NOMO-1 (cell line): ENCODE measurements around the gene DRC3.
"Not testable (repeated sequence)": the region's sequence is repeated elsewhere in the genome, so short reads cannot be mapped to it uniquely, and the experiment has no call there.

Experiments used
- DNase-seq, 2 experiments: peaks; one replicate each; lab custom pipeline; 2025; ENCODE audit not compliant: unreplicated experiment in 2 of 2; lab: John Stamatoyannopoulos, UW

The DRC3 gene, protein sequence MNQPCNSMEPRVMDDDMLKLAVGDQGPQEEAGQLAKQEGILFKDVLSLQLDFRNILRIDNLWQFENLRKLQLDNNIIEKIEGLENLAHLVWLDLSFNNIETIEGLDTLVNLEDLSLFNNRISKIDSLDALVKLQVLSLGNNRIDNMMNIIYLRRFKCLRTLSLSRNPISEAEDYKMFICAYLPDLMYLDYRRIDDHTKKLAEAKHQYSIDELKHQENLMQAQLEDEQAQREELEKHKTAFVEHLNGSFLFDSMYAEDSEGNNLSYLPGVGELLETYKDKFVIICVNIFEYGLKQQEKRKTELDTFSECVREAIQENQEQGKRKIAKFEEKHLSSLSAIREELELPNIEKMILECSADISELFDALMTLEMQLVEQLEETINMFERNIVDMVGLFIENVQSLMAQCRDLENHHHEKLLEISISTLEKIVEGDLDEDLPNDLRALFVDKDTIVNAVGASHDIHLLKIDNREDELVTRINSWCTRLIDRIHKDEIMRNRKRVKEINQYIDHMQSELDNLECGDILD

GRCh38 chr17:17972126-17972951 lies at the start of gene DRC3, which contains the start of gene TOM1L2:
Gene DRC3, plus strand, starts transcription at chr17:17972862. Its CDS starts 4,737 bp downstream, at chr17:17977599.
Gene TOM1L2, minus strand, starts transcription at chr17:17972400. Its CDS starts 87 bp downstream, at chr17:17972313.
- DNase-seq, result peak; percentile 100

DNA sequence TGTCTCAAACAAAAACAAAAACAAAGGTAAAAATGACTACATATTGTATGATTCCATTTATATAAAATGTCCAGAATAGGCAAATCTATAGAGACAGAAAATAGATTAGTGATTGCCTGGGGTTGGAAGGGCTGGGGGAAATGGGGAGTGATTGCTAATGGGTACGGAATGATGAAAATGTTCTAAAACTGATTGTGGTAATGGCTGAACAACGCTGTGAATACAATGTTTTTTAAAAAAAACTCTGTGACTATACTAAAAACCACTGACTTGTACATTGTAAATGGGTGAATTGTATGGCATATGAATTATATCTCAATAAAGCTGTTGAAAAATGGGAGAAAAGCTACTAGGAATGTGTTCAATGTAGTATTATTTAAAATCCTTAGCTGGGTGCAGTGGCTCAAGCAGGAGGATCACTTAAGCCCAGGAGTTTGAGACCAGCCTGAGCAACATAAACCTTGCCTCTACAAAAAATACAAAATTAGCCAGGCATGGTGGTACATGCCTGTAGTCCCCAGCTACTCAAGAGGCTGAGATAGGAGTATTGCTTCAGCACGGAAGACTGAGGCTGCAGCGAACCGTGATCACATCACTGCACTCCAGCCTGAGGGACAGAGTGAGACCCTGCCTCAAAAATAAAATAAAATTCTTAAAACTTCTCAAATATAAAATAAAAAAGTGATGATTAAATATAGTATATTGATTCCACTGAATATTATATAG lies 48.4 kb upstream of the DRC3 start:
- DNase-seq, result no peak

GRCh38 chr17:17924857-17925250 lies 47.8 kb upstream of the DRC3 start:
- peak; percentile 15 to 33 for DNase-seq

DNA sequence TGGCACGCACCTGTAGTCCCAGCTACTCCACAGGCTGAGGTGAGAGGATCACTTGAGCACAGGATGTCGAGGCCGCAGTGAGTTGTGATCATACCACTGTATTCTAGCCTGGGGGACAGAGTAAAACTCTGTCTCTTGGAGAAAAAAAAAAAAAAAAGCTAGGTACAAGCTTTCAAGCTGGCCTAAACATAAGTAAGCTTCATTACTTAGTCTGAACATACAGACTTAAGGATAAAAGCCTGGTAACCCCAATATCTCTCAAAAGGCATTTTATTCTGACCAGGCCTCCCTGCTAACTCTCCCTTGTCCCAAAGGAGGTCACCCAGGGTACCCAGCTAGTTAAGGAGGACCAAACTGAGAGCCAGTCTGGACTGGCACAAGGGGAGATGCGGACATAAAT lies 46.6 kb upstream of the DRC3 start:
- no peak for DNase-seq

- DNase-seq, result no peak
Measured at GRCh38 chr17:17926840-17927449, 45.7 kb upstream of the DRC3 start.

DNA sequence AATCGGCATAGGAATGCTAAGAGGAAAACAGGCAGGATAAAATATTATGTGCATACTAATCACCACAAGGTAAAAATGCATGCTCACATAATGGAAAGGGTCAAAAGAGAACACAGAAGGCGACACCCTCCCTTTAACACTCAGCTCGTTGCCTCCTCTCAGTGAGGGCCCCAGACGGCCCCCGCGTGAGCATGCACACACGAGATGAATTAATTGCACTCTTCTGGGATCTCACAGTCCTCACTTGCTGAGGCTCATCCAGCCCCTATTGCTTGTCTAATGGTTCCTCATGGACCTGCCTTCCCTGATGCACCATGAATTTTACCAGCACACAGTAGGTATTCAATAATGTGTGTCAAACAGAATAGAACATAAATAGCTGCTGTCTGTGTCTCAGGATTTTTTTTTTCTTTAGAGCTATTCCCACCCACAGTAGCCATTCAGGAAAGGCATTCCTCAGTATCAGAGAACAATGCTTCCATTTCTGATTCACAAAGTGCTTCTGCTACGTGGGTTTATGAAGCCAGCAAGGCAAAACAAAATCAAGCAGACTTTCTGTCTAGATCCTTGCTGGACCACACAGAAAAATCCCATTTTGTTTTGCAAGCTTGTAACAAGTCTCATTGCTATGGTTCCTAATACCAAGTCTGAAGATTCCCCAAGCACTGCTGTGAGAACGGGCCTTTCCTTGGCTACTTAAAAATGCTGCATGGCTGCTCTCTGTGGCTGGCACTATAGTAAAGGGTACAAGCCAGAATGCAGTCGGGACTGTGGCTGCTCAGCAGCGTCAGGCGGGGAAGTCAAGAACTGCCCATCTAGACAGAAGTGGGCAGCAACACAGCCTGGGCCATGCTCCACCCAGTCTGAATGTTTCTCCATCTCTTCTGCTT lies 44.0 kb upstream of the DRC3 start:
- DNase-seq, result no peak

- DNase-seq, result no peak
Measured at GRCh38 chr17:17929655-17930380, 42.8 kb upstream of the DRC3 start.

- no peak for DNase-seq
Measured at GRCh38 chr17:17930674-17931073, 42.0 kb upstream of the DRC3 start.

GRCh38 chr17:17931159-17931558 lies 41.5 kb upstream of the DRC3 start:
- DNase-seq, result no peak

DNA sequence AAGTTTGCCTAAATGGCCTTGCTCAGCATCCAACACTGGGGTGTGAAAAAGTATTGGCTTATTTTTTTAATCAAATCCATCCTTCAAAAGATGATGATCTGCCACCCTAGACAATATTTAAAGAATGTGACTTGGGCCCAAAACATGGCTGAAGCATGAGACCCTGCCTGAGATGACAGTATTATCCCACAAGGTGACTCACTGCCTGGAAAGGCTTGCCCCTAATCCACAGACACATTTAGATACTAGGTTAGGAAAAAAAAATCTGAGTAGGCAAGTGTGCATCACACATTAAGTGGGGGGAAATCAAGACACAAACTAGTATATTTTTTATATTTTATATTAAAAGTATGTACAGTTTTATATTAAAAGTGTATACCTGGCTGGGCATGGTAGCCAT lies 38.9 kb upstream of the DRC3 start:
- no peak for DNase-seq

GRCh38 chr17:17934214-17934613 lies 38.4 kb upstream of the DRC3 start:
- no peak for DNase-seq

- DNase-seq, result peak in 1 of 2 experiments; percentile 40
Measured at GRCh38 chr17:17934806-17935205, 37.9 kb upstream of the DRC3 start.

DNA sequence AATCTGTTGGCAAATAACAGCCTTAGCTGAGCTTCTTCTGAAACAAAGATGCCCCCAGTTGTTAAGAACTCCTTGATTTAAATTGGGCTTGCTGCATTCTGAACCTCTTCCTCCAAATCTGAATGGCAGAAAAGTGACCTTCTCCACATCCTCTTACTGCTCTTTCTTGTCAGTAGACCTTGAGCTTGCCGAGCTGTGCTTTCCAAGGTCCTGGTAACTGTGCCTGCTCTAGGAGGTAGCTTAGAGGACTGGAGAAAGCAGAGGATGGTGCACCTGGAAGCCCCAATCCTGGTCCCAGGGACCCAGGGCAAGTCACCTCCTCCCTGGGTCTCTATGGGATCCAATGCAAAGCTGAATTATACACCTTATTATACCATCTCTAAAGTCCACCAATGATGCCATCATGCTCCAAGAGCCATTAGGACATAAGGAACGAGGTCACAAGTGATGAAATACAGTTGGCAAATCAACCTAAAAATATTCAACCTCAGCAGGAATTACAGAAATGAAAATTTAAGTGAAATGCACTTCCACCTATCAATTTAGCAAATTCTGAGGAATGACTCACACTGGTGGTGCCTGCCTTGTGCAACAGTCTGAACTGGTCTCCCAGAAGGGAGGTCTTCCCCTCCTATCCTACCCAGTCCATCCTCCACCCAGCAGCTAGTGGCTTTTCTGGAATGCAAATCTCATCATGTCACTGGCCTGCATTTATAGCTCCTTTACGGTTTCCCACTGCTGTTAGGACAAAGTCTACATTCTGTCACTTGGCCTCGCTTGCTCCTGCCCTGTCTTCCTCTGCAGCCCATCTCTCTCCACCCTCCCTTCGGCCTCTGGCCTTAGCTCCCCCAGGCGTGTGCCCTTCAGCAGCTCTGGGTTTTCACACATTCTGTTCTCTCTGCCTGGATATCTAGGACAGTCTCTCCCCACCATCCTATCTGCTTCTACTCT lies 37.1 kb upstream of the DRC3 start:
- DNase-seq, result peak; percentile 79 to 89

DNA sequence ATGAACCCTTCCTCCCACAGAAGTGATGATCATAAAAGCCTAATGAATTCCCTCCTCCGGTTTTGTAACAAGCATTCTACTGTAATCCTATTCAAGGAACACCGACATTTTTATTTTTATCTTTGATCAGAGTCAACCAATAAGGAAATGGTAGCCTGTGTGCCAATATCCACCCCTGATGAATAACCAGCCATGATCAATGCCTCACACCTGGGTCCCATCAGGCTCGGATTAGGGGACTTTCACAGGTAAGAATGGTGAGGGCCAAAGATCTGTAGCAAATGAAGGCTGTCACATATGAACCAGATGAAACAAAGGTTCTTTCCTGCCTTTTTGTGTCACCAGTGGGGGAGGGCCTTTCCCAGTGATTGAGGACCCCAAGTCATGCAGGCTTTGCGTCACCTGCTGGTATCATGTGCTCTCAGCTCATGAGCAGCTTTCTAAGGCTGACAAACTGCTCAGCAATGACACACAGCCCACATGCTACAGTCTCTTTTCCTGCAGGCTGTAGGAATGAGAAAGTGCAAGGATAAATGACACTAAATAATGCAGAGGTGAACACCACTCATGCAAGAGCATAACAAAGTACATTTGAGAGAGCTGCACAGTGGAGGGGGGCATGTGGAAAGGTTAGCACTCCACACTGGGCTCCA lies 35.3 kb upstream of the DRC3 start:
- no peak for DNase-seq

DNA sequence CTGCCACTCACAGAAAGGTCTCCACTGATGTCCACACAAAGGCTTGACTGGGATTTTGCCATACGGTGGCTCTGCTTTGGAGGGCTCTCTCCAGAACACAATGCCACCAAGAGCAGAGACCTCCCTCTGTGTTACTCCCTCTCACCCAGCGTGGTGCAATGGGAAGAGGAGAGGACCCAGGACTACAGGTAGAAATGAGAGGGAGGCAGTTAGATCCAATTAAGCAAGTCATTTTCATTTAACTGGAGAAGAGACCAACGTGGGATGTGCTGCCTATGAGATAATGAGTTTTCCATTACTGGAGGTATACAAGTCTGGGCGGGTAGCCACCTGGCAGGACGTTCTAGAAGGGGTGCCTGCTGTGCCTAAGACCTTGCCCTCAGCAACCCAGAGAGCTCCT lies 34.7 kb upstream of the DRC3 start:
- no peak for DNase-seq

DNA sequence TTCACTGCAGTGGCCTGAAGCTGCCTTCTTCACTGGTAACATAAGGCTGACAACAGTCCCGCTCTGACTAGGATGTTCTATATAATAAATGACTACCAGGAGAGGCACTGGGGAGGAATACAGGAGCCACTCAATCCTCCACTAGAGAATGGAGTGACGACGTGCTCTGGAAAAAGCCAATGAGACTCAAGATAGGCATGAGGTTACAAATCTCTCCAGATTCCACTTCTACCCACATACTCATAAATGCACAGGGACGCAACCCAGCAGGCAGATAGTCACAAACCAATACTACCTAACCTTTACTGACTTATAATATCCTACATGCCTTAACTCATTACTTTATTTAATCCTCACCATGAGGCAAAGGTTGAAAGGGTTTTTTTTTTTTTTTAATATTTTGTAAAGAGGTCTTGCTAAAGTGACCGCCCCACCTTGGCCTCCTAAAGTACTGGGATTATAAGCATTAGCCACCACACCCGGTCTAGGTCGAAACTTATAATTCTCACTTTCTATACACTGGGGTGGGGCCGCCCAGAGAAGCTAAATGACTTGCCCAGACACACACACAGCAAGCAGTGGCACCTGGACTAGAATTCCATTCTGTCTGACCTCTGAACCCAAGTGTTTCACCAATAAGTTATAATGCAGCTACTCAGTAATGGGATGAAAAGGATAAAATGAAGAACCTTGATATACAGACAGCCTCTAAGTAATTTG lies 34.1 kb upstream of the DRC3 start:
- no peak for DNase-seq

DNA sequence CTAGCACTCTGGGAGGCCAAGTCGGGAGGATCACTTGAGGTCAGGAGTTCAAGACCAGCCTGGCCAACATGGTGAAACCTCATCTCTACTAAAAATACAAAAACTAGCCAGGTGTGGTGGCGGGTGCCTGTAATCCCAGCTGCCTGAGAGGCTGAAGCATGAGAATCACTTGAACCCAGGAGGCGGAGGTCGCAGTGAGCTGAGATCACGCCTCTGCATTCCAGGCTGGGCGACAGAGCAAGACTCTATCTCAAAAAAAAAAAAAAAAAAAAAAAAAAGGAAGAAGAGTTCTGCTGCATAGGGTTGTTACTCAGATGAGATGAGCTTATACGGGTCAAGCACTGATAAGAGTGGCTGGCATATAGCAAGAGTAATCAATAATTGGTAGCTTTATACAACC lies 32.7 kb upstream of the DRC3 start:
- not testable (repeated sequence) for DNase-seq
